Measurements from ENCODE around the gene FBXW10B.
"Not testable (repeated sequence)": the region's sequence is repeated elsewhere in the genome, so short reads cannot be mapped to it uniquely, and the experiment has no call there.

FBXW10B gene, protein sequence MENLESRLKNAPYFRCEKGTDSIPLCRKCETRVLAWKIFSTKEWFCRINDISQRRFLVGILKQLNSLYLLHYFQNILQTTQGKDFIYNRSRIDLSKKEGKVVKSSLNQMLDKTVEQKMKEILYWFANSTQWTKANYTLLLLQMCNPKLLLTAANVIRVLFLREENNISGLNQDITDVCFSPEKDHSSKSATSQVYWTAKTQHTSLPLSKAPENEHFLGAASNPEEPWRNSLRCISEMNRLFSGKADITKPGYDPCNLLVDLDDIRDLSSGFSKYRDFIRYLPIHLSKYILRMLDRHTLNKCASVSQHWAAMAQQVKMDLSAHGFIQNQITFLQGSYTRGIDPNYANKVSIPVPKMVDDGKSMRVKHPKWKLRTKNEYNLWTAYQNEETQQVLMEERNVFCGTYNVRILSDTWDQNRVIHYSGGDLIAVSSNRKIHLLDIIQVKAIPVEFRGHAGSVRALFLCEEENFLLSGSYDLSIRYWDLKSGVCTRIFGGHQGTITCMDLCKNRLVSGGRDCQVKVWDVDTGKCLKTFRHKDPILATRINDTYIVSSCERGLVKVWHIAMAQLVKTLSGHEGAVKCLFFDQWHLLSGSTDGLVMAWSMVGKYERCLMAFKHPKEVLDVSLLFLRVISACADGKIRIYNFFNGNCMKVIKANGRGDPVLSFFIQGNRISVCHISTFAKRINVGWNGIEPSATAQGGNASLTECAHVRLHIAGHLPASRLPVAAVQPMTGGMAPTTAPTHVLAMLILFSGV

DNA sequence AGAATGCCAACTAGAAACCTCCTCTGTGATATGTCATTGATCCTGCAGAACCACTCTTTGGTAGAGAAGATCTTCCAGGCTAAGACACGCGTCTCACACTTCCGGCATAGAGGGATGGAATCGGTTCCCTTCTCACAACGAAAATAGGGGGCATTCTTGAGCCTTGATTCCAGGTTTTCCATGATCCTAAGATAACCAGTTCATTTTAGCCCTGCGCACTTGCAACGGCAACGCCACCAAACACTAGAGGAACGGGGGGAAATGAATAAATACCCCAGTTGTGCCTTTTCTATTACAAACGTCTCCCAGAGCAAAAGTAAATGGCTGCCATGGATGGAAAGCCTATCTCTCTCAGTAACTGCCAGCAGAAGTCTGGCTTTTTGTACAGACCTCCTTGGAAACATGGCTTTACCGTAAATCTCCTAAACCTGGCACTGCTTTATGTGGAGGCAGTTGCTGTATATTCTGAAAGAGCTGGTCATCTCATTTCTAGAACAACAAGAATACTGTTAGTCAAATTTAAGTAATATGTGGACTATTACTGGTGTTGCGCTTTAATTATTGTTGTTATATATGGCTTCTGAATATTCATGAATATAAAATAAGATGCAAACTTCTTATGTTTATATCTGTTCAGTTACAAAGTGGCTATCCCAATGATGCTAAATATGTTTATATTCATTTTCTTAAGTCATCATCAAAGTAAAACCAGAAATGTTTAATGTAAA, at the start of gene FBXW10B:
Gene FBXW10B (minus strand): TSS at position 374 of the 728 bp plus-strand sequence. CDS start 192 bp downstream, at position 182.
- peak; percentile 51 for DNase-seq (ENCODE audit: low spot score)

DNA sequence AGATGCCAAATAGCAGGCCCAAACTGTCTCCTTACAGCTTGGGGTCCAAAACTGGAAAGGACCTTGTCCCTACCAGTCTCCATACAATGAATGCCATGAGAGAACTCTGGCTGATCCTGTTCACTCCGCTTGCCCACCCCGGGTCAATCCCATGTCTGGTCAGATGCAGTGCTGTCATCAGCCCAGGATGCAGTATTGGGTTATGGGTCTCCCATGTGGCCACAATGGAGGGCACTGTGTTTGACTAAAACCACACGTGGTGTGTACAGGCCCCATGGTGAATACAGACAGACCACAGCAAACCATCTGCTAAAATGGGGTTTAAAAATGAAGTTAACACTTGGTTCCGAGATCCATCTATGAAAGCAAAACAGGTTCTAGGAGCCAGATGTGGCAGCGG, 44.2 kb upstream of the FBXW10B start:
- DNase-seq (ENCODE audit: low spot score) = no peak

DNA sequence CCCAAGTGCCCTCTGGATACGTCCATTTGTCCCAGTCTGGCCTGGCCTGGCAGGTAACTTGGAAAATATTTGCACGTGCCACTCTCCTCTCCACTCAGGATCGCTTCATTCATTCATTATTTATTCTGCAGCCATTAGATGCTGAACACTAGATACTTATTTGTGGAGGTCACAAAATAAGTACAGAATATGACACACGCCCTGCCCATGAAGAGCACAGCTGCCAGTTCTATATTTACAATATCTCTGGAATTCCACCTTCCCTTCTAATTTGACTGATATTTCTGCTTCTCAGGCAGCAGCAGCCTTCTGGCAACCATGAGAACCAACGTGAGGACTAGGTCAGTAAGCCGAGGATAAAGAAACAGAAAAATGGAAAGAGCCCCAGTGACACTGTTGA, 43.7 kb upstream of the FBXW10B start:
- DNase-seq (ENCODE audit: low spot score) = no peak

DNA sequence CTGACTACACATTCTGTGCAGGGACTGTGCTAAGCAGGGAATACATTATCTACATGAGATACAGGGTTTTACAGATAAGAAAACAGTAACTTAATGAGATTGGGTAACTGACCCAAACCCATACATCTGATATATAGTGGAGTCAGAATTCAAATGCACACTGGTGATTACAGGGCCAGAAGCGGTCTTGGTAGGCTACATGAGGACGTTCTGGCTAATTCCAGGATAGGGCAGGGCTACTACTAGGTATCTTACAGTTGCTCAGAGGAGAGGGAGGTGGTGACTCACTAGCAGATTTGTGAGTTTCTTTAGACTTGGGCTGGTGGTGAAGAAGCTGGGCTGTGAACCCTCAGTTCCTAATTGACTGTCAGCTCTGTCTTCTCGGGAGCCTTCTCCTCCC, 43.2 kb upstream of the FBXW10B start:
- DNase-seq (ENCODE audit: low spot score) = no peak

DNA sequence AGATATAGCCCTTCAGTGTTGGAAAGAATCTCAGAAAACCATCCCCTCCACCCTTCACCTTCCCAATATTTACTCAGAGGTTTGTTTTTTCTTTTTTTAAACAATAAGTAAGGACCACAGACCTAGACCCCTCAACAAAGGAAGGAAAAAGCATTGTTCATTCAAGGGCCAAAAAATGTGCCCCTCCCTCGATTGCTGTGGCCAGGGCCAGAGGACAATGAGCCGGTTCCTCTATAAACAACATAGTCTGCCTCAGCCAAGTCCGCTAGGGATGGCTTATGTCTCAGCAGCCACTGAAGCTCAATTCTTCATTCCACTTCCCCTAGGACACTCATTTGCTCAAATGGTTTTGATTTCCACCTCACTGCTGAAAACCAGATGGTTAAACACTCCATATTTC, 40.6 kb upstream of the FBXW10B start:
- DNase-seq (ENCODE audit: low spot score) = no peak

DNA sequence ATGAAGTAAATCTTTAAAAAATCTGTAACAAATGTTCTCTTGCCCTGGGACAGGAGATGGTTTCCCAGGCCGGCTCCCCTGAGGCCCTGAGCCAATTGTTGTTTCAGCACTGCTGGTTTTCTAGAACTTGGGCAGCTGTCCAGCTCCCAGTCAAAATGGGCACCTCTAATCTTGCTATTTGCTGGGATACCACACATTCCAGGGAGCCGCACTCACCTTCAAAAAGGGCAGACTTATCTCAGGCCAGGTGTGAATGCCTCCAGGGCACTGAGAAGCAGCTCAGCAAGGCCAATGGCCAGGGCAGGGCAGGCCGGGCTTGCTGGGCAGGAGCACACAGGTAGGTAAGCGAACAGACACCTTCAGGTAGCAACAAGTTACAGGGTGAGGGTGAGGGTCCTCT, 40.2 kb upstream of the FBXW10B start:
- no peak for DNase-seq (ENCODE audit: low spot score)

DNA sequence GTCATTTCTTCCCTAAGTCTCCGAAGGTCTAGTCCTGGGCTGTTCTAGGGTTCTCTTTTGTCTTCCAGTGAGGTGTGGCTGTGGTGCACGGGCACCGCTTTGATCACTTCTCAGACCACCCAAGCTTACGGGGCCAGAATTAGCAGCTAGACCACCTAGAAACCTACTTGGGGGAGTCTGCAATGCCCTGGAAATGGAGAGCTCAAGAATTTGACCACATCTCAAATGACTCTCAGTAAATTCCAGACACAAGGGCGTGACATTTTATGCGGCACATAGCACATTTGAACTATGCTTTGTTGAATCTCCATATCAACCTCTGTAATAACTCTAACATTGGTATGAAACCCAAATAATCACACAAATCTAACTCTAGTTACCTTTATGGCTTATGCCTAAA, 39.7 kb upstream of the FBXW10B start:
- no peak for DNase-seq (ENCODE audit: low spot score)

DNA sequence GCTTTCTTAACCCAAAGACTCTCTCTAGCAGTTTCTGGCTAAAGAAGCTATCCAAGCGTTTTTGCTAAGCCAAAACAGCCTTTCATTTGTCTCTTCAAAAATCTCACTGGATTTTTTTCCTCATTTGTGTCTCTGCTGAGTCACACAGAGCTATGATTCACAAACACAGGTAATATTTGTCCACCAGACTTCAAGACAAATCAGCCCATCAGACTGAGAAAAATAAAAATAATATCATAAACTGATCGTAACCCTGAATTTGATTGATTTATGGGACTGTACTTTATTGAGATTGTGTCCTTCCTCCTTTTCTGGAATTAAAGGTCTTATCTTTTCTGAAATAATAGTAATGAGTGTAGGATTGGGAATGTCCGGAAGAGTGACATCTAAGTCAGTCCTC, 38.8 kb upstream of the FBXW10B start:
- no peak for DNase-seq (ENCODE audit: low spot score)

DNA sequence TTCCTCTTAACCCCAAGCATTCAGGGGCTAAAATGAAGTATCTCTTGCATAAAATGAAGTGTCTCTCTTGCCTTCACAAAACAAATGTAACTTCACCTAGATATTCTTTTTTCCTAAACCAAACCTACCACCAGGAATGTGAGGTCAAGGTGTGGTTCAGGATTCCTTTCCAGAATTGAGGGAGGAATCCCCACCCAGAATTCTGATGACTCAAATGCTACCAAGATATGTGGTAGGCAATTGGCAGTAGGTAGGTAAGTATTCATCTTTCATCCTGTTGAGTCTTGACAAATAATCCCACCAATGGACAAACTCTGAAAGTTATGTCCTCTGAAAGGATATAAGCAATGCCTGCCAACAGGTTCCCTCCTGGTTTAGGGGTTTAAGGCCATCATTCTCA, 38.4 kb upstream of the FBXW10B start:
- DNase-seq (ENCODE audit: low spot score) = no peak

DNA sequence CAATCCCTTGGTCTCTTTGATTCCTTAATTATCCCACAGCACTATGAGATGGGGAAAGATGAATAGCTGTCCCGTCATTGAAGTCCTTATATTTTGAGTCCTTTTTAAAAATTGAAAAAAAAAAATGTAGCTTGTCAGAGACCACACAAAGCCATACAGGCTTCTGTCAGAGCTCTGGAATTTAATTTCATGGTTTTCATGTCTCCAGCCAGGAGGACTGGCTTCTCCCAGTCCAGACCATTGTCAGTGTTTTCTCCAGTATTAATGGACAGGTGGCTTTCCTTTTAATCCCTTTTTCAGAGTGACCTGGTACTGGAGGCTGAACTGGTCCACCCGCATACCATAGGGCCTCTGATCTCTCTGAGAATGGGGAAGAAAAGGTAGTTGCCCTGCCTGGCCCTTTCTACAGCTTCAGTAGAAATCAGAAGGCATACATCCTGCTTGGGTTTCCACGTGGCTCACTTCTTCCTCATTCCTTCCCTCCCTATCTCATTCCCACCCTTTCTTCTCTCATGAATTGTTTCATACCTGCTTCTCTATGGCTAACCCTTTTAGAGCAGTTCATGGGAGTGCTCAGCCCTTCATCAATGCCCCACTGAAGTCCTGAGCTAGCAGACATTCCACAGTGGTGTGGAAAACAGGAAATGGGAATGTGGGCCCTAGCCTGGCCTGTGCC, 35.5 kb upstream of the FBXW10B start:
- DNase-seq (ENCODE audit: low spot score) = no peak

DNA sequence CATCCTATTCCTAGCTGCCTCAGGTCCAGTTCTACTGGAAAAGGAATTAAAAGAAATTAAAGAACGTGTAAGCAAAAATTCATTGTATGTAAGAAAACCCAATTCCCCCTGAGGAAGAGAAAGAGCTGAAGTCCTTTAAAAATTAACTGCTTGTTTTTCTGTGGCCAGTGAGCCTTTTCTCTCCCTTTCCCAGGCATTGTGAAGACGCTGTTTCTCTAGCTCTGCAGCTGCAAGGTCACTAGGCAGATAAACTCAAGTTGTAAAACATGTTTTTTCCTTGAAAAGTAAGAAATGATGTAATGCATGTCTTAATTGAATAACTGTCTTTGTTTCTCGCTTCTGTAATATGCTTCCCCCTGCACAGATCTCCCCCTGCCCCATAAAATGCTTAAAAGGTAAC, 34.9 kb upstream of the FBXW10B start:
- DNase-seq (ENCODE audit: low spot score) = not testable (repeated sequence)

DNA sequence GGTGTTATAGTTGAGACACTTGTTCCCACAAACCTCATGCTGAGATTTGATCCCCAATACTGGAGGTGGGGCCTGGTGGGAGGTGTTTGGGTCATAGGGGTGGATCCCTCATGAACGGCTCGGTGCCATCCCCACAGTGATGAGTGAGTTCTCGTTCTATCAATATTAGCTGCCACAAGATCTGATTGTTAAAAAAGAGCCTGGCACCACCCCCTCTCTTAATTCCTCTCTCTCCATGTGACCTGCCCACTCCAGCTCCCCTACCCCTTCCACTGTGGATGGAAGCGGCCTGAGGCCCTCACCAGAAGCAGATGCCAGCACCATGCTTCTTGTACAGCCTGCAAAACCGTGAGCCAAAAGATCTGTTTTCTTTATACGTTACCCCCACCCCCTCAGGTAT, 33.5 kb upstream of the FBXW10B start:
- no peak for DNase-seq (ENCODE audit: low spot score)

DNA sequence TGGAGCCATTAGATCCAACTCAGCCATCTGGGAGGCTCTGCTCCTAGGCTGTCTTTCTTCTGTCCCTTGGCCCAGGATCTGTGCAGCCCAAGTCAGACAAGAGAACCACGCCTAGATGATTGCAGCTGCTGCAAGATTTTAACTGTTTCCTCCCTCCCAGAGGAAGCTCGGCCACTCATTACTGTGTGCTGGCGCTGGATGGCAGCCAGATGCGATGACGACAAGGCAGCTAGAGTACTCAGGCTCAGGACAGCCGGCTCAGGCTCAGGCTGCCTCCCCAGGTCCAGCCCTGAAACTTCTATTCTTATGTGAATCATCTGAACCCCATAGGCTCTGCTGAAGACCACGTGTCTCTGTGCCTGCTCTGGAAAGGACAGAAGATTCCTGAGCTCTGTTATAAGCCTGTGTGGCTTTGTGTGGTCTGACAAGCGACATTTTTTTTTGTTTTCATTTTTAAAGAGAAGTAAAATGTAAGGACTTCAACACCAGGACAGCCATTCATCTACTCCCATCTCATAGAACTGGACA, 32.1 kb upstream of the FBXW10B start:
- DNase-seq (ENCODE audit: low spot score) = peak; percentile 54

DNA sequence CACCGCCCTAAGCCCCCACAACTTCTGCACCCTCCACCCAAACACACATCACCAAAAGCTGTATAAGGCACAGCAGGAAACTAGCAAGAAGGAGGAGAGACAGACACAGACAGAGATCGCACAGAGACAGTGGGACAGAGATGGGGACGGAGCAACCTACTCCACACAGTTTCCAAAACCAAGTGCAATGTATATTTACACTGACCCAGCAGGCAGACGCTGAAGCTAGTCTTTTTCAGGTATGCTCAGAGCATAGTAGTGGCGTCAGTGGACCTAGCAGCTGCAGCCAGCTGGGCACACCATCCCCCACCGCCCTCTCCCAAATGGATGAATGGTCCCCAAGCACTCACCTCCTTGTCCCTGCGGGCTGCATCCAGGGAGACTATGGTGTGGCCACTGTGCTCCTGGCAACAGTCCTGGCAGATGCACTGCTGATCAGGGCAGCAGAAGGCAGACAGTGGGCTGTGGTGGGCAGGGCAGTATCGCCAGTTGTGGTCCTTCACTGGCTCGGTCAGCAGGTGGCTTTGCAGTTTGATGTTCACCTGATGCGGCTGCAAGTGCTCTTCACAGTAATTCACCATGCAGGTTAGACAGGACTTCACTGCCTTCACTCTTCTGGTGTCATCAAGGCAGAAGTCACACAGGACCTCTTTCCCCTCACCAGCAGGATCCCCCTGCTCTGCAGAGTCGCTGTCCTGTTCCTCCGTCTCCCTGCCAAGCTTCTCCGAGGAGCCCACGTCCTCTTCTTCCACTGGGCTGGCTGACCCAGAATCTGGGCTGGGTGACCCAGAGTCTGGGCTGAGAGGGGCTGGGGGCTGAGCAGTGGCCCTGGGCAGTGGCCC, 31.5 kb upstream of the FBXW10B start:
- no peak for DNase-seq (ENCODE audit: low spot score)

DNA sequence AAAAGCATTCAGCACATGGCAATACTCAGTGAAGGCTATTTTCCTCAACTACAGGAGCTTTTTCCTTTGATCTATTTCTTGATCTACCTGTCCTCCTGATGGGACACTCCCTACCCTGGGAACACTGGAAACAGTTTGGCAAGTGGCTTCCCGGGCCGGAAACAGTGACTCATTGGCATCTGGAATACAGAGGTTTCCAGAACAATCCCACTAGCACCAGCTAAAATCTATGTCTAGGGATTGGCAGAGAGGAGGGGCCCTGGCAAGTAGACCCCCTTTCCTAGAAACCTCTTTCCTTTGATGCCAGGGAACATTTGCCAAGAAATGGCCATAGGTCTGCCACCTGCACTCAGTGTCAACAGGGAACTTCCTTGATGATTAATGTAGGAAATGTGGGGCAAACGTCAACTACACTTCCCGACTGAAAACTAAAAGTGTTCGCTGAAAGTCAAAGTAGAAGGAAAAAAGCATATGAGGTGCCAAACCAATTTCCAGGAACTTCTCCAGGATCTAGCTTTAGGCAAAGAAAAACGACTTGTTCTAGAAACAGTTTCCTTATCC, 30.4 kb upstream of the FBXW10B start:
- no peak for DNase-seq (ENCODE audit: low spot score)

DNA sequence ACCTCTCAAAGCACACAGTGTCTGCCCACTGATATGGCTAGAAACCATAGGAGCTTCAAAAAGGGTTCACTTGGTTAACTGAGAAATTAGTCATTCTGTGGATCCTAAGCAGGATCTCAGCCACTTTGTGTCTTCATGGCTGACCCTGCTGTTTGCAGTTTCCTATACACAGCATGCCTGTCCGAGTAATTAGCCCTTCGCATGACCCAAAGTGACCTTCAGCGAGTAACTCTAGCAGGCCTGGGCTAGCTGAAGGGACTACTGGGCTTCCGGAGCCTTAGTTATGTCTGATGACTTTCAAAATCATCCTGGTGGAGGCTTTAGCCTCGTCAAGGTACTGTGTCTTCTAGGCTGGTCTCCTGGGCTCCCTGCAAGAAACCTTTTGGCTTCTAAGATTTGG, 28.9 kb upstream of the FBXW10B start:
- no peak for DNase-seq (ENCODE audit: low spot score)

DNA sequence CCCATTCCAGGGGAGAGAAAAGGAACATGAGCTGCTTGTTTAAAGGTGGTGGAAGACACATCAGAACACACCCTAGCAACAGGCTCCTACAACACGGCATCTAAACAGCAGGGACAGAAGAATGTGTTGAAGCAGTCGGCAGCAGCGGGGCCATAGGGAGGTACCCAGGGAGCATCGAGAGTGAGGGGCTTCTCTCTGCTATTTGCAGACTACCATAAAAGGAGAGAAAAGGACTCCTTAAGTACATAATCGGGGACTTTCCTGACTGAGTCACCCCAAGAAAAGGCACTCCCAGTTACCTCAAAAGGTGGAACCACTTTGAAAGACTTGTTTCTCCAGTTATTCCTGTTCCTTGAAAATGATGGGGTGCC, 26.4 kb upstream of the FBXW10B start:
- not testable (repeated sequence) for DNase-seq (ENCODE audit: low spot score)

DNA sequence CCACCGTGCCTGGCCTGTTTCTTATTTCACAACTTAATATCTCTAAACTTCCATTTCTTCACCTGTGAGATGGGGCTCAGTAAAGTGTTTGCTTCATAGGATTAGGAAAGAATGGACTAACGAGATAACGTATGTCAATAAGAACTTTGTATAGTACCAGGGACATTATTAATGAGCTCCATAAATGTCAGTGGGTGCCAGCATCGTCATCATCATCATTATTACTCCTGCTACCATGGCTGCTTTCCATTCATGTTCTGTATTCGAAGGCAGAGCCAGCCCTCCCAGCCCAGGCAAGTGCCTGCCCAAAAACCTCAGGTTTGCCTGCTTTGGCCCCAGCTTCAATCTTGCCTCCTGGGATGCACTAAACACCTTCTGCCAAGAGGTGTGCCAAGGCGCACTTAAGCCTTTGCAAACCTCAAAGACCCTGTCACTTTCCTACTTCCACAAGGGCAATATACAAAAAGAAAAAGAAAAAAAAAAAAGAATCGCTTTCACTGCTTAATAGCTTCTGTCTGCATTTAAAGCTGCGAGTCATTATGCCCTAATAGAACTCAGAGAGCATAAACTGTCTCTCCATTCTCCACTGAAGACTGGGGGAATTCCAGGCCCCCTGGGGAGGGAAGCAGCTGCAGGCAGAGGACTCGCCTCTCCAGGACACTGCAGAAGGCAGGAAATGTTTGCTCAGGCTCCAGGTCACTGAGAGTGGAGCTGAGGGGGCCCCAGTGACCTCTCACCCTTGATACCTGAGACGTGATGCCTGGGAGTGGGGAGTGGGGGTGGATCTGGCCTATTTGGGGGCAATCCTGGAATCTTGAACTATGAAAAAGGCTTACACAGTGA, 25.8 kb upstream of the FBXW10B start:
- DNase-seq (ENCODE audit: low spot score) = not testable (repeated sequence)

DNA sequence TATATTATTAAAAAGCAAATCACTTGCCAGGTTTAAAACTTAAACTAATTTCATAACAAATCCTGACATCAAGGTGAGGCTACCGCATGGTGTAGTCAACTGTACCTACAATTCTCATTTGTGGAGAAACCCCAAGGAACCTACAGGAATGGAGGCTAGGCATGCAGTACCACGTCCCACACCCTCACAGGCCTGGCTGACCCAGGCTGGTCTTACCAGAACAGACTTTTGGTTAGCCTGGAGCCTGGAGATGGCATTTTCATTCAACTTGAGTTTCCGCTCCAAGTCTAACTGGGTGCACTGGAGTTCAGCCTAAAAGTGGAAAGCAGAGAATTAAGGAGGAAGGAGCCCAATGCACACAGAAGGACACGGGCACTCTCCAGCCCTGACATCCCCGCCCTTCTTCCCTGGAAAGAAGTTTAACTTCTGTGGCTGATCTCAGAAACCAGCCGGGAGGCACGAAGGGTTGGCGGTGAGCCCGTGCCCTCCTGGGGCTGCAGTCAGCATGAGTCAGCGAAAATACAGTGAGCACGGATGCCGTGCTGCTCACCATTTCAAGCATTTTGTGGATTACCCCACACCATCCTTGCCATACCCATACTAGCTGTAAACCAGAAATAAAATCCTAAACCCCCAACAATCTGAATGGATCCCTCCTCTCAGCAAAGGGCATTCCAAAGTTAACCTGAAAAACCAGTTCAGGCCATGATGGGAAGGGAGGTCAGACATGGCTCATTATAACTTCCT, 23.2 kb upstream of the FBXW10B start:
- not testable (repeated sequence) for DNase-seq (ENCODE audit: low spot score)
